Keratinocyte (primary cell): ENCODE results near the gene ENO3.

Experiments used
- EZH2 ChIP-seq: IDR thresholded peaks from one replicate; pipeline ENCODE4 v1.6.1; 2012; ENCODE audit warnings: inconsistent platforms, mild to moderate bottlenecking, low read length, moderate library complexity
- TF ChIP-seq, protein P1 (sequence below), 3 experiments: IDR thresholded peaks in 1 of 3; conservative IDR thresholded peaks in 1 of 3; optimal IDR thresholded peaks in 1 of 3; 2 replicates in 2 of 3; 3 replicates in 1 of 3; pipeline versions ENCODE3 to v1.5.1; 2011; ENCODE audit warnings: low read length in 3 of 3, mild to moderate bottlenecking in 3 of 3, moderate library complexity in 2 of 3, control low read depth in 1 of 3, inconsistent platforms in 1 of 3; ENCODE audit not compliant: insufficient read depth in 2 of 3; ENCODE audit errors: extremely low read depth in 1 of 3

DNA sequence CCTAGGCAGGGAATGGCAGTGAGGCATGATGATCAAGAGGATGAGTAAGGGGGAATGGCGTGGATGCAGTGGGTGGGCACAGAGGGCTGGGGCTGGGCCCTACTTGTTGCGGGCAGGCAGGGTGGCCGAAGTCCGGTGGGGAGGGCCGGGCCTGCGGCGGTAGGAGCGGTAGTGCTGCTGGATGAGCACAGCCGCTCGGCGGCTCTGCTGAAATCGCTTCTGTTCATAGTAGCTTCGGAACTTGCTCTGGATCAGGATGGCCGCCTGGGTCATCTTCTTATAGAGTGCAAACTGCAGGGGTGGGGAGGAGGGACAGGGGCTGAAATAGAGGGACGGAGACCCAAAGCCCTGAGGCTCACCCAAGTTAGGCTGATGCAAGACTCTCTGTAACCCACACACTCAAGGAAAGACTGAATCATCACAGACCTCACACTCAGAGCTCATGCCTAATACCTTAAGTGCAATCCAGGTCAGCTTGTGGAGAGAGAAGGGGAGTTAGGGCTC lies 18.2 kb downstream of the ENO3 start:
- TF ChIP-seq, protein P1, sequence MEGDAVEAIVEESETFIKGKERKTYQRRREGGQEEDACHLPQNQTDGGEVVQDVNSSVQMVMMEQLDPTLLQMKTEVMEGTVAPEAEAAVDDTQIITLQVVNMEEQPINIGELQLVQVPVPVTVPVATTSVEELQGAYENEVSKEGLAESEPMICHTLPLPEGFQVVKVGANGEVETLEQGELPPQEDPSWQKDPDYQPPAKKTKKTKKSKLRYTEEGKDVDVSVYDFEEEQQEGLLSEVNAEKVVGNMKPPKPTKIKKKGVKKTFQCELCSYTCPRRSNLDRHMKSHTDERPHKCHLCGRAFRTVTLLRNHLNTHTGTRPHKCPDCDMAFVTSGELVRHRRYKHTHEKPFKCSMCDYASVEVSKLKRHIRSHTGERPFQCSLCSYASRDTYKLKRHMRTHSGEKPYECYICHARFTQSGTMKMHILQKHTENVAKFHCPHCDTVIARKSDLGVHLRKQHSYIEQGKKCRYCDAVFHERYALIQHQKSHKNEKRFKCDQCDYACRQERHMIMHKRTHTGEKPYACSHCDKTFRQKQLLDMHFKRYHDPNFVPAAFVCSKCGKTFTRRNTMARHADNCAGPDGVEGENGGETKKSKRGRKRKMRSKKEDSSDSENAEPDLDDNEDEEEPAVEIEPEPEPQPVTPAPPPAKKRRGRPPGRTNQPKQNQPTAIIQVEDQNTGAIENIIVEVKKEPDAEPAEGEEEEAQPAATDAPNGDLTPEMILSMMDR (optimal IDR thresholded peaks at IDR 0.05 in 1 of 3, IDR thresholded peaks at IDR 0.05 in 1 of 3, conservative IDR thresholded peaks at IDR 0.05 in 1 of 3; ENCODE audit: extremely low read depth in 1 of 3, insufficient read depth in 2 of 3, low read length in 3 of 3): no peak
- no peak for TF ChIP-seq EZH2
